GM19467 (cell line): ENCODE results near the gene PAX9.
"Not testable (repeated sequence)": the region's sequence is repeated elsewhere in the genome, so short reads cannot be mapped to it uniquely, and the experiment has no call there.

ENCODE experiments used
- ATAC-seq: cut with Tn5 transposase; IDR thresholded peaks from one replicate; pipeline ENCODE4 v1.9.1; 2021; ENCODE audit warnings: mild to moderate bottlenecking, moderate library complexity; ENCODE audit not compliant: unreplicated experiment

Gene PAX9

DNA sequence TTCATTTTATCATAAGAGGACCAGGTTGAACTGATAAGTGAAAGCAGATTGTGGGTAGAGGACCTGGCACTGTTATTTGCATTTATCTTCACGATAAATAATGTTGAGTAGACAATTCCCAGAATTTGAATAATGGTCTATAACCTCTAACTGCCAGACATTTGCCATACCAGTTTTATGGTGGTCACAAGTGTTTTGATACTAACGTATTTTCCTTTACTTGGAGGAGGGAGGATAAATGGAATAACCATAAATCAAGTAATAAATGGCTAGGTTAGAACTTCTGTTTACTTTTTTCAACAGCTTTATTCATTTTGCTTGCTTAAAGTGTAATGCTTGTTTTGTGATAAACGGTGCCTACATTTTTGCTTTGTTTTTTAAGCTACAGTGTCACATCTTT, 9.5 kb downstream of the PAX9 start:
- no peak for ATAC-seq

DNA sequence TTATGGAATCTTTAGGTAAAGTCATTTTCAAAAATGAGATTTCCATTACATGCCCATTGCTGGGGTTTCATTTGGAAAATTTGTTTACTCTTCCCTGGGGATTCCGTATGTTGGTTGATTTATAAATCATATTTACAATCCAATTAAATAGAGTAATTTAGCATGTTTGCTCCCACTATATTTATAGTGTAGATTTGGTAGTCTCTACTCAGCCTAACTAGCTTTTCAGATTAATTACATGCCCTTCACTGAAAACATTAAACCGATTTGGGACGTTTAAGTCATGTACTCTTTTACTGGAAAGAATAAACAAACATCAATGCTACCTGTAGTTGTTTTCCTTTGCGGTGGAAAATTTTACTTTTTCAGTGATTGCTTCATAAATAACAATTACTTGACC, 10.4 kb downstream of the PAX9 start:
- no peak for ATAC-seq

DNA sequence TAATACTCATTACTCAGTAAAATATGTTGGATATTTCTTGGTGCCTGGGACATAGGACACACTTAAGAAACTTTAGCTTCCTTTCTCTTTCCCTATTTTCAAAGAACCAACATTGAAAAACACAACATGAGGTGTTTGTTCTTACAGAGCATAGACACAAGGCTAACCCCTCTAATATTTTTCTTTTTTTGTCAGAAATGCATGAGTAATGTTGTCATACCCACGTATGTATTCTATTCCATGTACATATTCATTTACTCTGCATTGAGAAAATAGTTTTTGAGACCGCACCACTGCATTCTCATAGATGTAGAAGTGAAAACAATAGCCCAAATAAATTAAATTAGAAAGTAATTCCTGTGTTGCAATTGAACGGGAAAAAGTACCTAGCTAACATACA, 13.0 kb downstream of the PAX9 start:
- no peak for ATAC-seq

DNA sequence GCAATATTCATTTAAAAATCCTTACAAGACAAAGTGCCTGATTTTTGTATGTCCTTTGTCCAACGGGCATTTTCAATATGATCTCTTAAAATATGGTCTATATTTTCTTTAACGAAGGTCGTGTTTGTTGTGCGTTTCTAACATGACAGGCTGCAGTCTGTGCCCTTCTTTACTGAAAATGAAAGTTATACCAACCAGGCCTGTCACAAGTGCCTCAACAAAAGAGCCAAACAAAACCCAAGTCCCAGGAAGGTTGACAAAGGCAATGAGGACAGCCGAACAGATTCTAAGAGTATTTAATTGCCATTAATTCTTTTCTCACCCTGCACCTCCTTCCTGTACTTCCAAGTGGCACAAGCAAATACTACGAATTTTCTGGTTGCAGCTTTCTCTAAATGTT, 13.9 kb downstream of the PAX9 start:
- ATAC-seq, result no peak

GRCh38 chr14:36676236-36676635, 14.6 kb downstream of the PAX9 start:
- ATAC-seq, result no peak

DNA sequence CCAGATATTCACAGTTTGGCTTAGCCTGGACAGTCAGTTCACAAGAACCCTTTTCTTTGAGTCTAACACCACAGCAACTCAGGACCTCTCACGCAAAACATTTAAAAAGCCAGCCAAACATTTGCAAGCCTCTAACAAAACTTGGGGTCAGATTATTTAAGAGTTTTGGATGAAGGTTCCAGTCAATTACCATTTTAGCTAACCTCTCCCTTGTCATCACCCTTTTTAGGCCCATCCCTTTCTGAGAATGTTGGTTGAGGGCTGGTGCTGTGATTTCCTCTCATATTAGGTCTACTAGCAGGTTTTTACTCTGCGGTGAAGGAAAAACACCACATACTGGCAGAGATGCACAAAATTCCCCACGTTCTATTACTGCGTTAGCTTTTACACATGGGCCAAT, 20.7 kb downstream of the PAX9 start:
- no peak for ATAC-seq

GRCh38 chr14:36683083-36683724, 21.5 kb downstream of the PAX9 start:
- no peak for ATAC-seq

DNA sequence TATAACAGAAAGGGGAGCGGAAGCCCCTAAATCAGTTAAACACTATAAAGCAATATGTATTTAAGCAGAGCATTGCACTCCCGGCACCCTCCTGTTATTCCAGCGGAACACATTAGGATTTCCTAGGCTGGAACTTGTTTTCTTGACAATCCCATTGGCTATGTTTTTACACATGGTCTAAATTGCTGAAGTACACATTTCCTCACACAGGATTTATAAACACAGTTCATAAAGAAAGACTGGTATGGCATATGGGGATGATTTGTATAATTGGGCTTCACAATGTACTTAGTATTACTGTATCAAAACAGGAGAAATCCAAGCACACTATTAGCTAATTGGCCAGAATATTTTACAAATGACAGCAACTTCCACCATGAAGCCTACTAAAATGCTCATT, 23.3 kb downstream of the PAX9 start:
- ATAC-seq, result no peak

GRCh38 chr14:36690311-36691040, 28.8 kb downstream of the PAX9 start:
- no peak for ATAC-seq

DNA sequence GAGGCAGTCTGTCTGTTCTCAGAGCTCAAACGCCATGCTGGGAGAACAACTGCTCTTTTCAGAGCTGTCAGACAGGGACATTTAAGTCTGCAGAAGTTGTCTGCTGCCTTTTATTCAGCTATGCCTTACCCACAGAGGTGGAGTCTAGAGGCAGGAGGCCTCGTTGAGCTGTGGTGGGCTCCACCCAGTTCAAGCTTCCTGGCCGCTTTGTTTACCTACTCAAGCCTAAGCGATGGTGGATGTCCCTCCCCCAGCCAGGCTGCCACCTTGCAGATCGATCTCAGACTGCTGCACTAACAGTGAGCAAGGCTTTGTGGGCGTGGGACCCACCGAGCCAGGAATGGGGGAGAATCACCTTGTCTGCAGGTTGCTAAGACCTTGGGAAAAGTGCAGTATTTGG, 37.8 kb downstream of the PAX9 start:
- ATAC-seq, result not testable (repeated sequence)

GRCh38 chr14:36700651-36701050, 39.0 kb downstream of the PAX9 start:
- ATAC-seq, result no peak

- ATAC-seq, result no peak
Measured at GRCh38 chr14:36701132-36701531, 39.5 kb downstream of the PAX9 start.

DNA sequence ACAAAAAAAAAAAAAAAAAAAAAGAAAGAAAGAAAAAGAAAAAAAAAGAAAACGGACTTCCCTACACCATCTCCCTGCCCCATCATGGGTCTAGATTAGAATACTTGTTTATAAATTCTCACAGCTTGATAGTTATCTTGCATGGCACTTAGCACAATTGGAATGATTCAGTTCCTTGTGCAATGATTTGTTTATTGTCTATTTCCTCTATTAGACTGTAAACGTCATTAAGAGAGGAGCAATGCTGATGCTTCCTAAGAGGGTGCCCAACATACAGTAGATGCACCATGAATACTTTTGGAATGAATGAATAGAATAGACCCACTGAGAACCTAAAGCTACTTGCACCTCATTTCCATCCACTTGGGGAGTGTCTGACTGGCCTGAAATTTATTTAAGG, 40.8 kb downstream of the PAX9 start:
- ATAC-seq, result no peak

GRCh38 chr14:36707570-36707969, 45.9 kb downstream of the PAX9 start:
- no peak for ATAC-seq

- ATAC-seq, result no peak
Measured at GRCh38 chr14:36713960-36714703, 52.5 kb downstream of the PAX9 start.

DNA sequence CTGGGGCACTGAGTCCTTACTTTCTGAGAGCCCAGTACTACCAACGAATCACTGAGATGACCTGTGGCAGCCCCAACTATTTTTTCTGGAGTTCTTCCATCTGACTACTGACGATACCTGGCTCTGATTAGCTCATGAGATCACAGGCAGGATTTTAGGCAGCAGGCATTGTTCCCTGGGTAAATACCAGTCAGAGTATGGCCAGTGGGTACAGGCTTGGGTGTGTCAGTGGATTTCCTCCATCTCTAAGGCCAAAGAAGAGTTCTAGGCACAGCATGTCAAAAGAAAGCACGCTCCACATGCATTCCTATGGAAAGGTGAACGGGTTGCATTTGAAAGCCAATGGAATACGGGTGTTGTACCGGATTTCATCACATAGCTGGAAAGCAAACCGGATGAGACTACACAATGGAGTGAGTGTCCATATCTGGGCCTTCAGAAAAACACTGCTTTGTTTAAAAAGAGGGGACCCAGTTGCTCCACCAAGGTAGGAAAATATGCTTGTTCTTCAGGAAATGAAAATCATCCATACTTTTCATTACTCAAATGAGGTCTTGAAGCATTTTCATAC, 55.0 kb downstream of the PAX9 start:
- ATAC-seq, result no peak

- no peak for ATAC-seq
Measured at GRCh38 chr14:36717363-36717762, 55.7 kb downstream of the PAX9 start.

DNA sequence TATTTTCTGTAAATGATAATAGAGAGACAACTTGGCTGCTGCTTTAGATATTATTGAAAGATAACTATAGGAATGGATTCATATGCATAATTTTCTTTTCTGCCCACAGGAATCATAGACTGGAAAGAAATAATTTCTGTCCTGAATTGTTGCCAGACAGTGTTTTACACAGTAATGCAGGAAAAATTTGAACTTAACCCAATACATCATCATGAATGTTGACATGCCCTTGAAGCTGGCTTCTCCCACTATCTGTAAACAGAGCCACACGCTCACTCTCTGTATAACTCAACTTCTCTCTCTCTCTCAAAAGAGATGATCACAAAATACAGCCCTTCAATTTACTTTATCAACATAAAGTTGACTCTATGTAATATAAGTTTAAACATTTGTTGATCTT, 56.6 kb downstream of the PAX9 start:
- ATAC-seq, result no peak

DNA sequence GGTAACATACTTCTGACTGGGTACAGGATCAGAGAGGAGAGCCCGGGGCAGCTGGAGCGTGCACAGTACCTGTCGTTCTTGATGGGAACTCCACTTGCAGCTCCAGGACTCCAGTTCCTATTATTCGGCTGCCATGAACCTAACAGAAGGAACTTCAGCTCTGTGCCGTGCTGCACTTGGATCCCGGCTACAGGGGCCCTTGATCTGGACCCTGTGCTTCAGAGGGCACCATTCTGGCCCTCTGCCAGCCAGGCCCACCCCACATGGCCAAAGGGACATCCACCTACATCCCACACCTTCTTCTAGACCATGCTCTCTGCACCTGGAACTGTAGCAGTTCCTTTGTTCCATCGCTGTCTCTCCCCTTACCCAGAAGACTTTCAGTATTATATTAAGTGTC, 58.2 kb downstream of the PAX9 start:
- no peak for ATAC-seq

DNA sequence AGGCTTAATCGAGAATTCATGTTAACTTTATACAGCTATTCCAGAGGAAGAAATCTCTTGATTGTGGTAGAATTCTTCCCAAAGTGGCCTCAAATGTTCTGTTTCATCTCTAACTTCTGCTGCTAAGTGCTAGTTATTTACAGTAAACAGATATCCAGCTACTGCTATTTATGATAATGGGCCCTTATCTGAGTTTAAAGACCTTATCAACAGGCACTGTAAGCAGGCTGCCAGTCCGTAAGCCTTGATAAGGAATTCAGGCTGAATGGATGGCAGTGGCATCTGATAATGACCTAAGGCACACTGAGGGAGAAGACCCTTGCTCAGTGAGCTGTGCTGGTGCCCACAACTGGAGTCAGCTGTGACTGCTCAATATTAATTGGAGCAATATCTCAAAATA, 59.0 kb downstream of the PAX9 start:
- no peak for ATAC-seq

- ATAC-seq, result no peak
Measured at GRCh38 chr14:36721877-36722276, 60.2 kb downstream of the PAX9 start.

DNA sequence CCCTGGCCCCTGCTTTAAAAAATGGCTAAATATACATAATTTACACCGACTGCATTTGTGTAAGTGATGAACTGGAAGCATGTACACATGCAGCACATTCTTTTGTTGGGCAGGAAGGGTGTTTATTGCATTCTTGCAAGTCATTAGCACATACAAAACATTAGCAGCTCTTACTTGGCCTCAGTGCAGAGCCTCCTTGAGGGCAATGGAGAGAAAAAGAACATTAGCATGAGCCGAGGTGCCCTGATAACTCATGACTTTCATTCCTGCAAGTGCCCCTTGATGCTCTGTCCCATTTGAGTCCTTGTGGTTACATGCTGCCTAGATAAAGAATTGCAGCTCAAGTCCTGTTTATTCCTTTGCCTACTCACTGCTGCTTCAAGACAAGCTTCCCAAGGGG, 61.9 kb downstream of the PAX9 start:
- no peak for ATAC-seq
